CD4-positive, alpha-beta T cell treated with Interleukin-6 at 100 ng/mL for 8 hours (primary cell): ENCODE measurements around the gene BLTP2.
A peak's percentile ranks its signal among the peaks of the same experiment; 100 is the strongest.

Experiments
- DNase-seq: peaks from one replicate; pipeline ENCODE4 v3.0.0-alpha.2; 2020; ENCODE audit warnings: mixed read lengths, low spot score

BLTP2 gene

GRCh38 chr17:28598799-28599310 is 46.1 kb downstream of the BLTP2 start, which contains the start of gene SPAG5:
TSS of gene SPAG5 (minus strand) at chr17:28599025. CDS start at chr17:28598946, 79 bp downstream.
- peak; percentile 94 for DNase-seq

- DNase-seq: no peak
These were observed 46.6 kb downstream of the BLTP2 start for GRCh38 chr17:28598389-28598788.

- no peak for DNase-seq
These were observed 47.2 kb downstream of the BLTP2 start for GRCh38 chr17:28597606-28598383.
